ENCODE measurements around the gene MRPL12. TPM values are rescaled to one million over a fixed set of nuclear protein-coding genes. Genes with fewer than 3 reads are reported as not detected.

MRPL12 gene
- total and polyA plus RNA-seq, 2 donors (not counting 1 experiment from before 2014, with no cell fraction given) = 23.8 to 25.6 TPM

DNA sequence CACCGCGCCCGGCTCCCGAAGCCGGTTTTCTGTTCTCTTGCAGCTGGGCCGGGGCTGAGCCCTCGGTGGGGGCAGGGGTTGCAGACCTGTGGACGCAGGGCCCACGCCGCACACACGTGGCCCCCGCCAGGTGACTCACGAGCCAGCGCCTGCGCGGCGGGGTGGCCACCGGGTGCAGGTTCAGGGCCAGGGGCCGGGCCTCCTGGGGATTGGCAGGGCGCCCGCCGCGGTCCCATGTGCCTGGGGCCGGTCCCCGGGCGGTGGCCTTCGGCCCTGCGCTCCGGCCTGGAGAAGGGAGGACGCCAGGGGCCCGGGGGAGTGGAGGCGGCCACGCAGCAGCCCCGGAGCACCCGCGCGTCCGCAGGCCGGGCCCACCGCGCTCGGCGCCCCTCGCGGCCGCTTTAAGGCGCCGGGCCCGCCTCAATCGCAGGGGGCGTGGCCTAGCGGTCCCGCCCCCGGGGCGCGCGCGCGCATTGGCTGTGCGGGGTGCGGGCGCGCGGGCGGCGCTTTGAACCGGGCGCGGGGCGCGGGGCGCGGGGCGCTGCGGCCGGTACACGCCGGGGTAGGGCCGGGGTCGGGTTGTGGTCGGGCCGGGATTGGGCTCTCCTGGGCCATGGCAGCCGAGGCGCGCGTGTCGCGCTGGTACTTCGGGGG, 8.8 kb downstream of the MRPL12 start, which contains the start of gene SLC25A10:
SLC25A10 (plus strand) TSS at position 471 of the 654 bp plus-strand sequence; CDS start at position 614, 143 bp downstream.
- peak within 1 kb of the TSS in 4 of 5 experiments; percentile 35 to 80 (median 62) for H3K4me3 ChIP-seq (ENCODE audit: control extremely low read depth in 1 of 5, extremely low read depth in 1 of 5, insufficient read depth in 1 of 5, low read depth in 2 of 5, low read length in 4 of 5)
- DNase-seq (peak; percentile 87), ATAC-seq (ENCODE audit: low read depth) (peak; percentile 89)
- Mint-ChIP-seq H3K4me1 (peaks cover 12% of the 10 kb centered on the region), H3K27ac (peak within 1 kb of the TSS; percentile 78), H3K27me3 (no peaks in the 10 kb centered on the region), H3K4me3 (peak within 1 kb of the TSS; percentile 89), H3K9me3 (ENCODE audit: insufficient read depth) (no peaks in the 10 kb centered on the region)
- H3K79me2 ChIP-seq (ENCODE audit: control insufficient read depth, insufficient read depth, low read length) = no peaks in the 10 kb centered on the region
- no peaks in the 10 kb centered on the region for H4K20me1 ChIP-seq (ENCODE audit: control insufficient read depth, insufficient read depth, low read length, poor library complexity, severe bottlenecking)
- no peaks in the 10 kb centered on the region for H3K9me3 ChIP-seq (ENCODE audit: control extremely low read depth in 1 of 3, control insufficient read depth in 2 of 3, insufficient read depth in 1 of 3, low read length in 2 of 3)
- ChIA-PET POLR2A (interaction anchor here (0.7 to 1.3 kb wide), 2 partner anchors 28 to 121 kb away, joined by 7 to 8 read pairs; partner anchors contain the start of genes ARL16, HGS and MCRIP1), CTCF (interaction anchor here (0.6 to 0.9 kb wide), 3 partner anchors 9 to 151 kb away, joined by 3 read pairs; partner anchors contain the start of gene MRPL12)
- peak within 1 kb of the TSS; percentile 95 for H3K4me2 ChIP-seq (replicated peaks; ENCODE audit: low read depth, low read length, poor library complexity, severe bottlenecking)
- peak within 1 kb of the TSS; percentile 86 for H2AFZ ChIP-seq (ENCODE audit: insufficient read depth, low read depth, low read length, poor library complexity, severe bottlenecking)
- intact Hi-C loops (cut with micrococcal nuclease) = loop anchor here (1.0 to 2.0 kb wide), 4 partner anchors 9 to 199 kb away; partner anchors contain the start of genes ACTG1, ARL16, MRPL12 and P4HB
- peaks cover 15 to 25% of the 10 kb centered on the region in 2 donors for H3K4me1 ChIP-seq (ENCODE audit: control insufficient read depth in 2 of 2, insufficient read depth in 2 of 2, low read length in 2 of 2)
- H3K9ac ChIP-seq (ENCODE audit: low read length) = peak within 1 kb of the TSS; percentile 70
- WGBS (ENCODE audit: insufficient coverage) = under 1% methylated on average over 89 of the region's 89 CpGs
- no peak for TF ChIP-seq EZH2 (IDR thresholded peaks at IDR 0.05; ENCODE audit: borderline replicate concordance, insufficient read depth, low read depth, low read length, poor library complexity, severe bottlenecking)
- TF ChIP-seq, protein P1, sequence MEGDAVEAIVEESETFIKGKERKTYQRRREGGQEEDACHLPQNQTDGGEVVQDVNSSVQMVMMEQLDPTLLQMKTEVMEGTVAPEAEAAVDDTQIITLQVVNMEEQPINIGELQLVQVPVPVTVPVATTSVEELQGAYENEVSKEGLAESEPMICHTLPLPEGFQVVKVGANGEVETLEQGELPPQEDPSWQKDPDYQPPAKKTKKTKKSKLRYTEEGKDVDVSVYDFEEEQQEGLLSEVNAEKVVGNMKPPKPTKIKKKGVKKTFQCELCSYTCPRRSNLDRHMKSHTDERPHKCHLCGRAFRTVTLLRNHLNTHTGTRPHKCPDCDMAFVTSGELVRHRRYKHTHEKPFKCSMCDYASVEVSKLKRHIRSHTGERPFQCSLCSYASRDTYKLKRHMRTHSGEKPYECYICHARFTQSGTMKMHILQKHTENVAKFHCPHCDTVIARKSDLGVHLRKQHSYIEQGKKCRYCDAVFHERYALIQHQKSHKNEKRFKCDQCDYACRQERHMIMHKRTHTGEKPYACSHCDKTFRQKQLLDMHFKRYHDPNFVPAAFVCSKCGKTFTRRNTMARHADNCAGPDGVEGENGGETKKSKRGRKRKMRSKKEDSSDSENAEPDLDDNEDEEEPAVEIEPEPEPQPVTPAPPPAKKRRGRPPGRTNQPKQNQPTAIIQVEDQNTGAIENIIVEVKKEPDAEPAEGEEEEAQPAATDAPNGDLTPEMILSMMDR (IDR thresholded peaks at IDR 0.05) = peak; percentile 15
- no peak within 1 kb of the TSS for H3K27ac ChIP-seq (ENCODE audit: low read length in 2 of 2)
- peaks cover 0 to 3% (median 0%) of the 10 kb centered on the region in 4 experiments for H3K27me3 ChIP-seq (replicated peaks in 1 of 4; ENCODE audit: control extremely low read depth in 1 of 4, control insufficient read depth in 3 of 4, insufficient read depth in 4 of 4, low read length in 3 of 4)
- H3K36me3 ChIP-seq (replicated peaks in 1 of 2; ENCODE audit: control extremely low read depth in 1 of 2, control insufficient read depth in 1 of 2, extremely low read depth in 1 of 2, insufficient read depth in 2 of 2, low read length in 1 of 2) = peaks cover 0 to 7% of the 10 kb centered on the region in 2 experiments

Data from B cell (primary cell).